GM19240 (cell line): ENCODE measurements around the gene SUCO.
"Not testable (repeated sequence)": the region's sequence is repeated elsewhere in the genome, so short reads cannot be mapped to it uniquely, and the experiment has no call there.

Source experiments
- DNase-seq: peaks from one replicate; pipeline ENCODE4 v3.0.0; 2011; ENCODE audit warnings: low spot score; ENCODE audit not compliant: insufficient read length

SUCO gene

DNA sequence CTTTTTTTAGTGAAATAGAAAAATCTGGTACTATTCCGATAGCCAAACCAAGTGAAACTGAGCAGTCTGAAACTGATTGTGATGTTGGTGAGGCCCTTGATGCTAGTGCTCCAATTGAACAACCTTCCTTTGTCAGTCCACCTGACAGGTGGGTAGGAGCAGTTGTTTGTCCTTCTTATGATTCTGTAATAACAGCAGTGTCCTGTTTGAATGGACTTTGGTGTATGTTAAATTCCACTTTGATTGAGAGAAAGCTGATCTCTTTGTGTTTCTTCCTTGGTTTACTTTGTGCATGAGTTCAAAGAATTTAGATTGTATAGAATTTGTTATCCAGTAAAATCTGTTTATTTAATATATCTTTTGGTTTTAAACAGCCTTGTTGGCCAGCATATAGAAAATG is 24.3 kb downstream of the SUCO start:
- no peak for DNase-seq

DNA sequence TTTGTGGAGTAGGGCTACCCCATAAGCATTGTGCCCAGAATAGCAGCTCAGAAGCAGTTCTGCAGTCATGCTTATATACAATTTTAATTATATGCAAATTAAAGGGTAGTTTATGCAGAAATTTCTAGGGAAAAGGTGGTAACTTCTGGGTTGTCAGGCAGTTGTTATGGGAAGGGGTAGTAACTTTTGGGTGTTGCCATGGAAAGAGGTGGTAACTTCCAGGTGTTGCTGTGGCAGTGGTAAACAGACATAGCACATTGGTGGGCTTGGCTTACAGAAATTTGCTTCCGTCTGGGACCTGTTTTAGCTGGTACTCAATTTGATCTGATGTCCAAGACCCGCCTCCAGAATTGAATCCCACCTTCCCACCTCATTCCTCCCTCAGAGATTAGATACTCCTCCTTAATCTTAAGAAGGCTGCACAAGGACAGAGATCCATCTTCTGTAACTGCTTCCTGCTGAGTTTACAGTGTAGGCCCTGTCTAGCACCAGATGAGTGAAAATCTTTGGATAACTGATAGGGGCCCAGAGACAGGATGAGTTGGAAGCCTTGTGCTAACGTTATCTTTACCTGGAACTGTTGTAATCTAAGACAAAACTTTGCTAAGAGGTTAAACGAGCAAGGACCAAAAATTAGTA is 26.7 kb downstream of the SUCO start:
- no peak for DNase-seq

DNA sequence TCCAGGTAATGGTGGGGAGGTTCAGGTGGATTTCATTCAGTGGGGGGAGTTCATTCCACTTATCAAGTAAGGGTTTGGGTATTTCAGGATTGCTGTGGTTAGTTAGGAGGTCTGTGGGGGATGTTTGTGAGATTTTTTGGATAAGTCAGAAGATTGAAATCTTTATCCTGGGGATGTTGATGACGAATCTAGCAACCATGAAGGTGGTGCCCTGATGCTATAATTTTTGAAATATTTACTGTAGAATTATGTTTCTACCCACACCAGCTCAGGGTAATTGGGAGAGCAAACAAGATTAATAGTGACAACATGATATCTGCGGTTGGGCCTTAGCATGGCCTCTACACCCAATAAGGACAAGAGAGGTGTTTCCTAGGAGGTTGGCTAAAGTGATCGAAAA is 28.3 kb downstream of the SUCO start:
- no peak for DNase-seq

- DNase-seq = no peak
Measured at GRCh38 chr1:172566196-172566997, 33.4 kb downstream of the SUCO start.

GRCh38 chr1:172567720-172568119 is 34.8 kb downstream of the SUCO start:
- DNase-seq = no peak

DNA sequence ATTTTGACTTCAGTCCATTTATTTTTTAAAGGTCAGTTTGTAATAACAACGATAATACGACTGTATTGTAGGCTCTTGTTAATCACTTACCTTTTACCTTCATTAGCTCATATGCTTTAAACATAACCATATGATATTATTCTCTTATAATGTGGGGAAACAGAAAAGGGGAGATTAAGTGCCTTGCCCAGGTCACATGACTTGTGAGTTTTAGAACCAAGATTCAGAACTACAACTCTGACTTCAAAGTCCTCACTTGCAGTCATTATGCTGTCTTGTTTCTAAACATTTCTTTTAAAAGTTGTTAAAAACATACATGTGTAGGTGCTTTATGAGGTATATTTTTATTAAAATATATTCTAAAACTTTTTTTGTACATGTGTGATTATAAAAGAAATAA is 41.1 kb downstream of the SUCO start:
- no peak for DNase-seq

GRCh38 chr1:172578586-172578985 is 45.6 kb downstream of the SUCO start:
- no peak for DNase-seq

DNA sequence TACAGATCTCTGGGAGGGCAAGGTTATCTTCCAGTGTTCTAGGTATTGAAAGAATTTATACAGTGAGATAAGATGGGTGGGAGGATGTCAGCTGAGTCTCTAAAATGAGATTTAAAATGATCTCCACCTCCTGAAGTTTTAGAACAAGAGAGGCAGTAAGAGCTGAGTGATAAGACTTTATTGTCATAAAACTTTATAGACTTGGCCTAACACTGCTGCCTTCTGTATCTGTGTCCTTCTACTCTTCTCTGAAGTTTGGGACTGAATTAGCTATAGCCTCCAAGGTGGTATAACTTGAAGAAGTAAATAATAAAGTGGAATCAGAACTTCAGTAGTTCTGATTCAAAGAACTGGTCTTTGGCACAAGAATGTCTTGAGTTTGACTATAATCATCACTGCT is 48.3 kb downstream of the SUCO start:
- no peak for DNase-seq

GRCh38 chr1:172581779-172582178 is 48.8 kb downstream of the SUCO start:
- DNase-seq = no peak

DNA sequence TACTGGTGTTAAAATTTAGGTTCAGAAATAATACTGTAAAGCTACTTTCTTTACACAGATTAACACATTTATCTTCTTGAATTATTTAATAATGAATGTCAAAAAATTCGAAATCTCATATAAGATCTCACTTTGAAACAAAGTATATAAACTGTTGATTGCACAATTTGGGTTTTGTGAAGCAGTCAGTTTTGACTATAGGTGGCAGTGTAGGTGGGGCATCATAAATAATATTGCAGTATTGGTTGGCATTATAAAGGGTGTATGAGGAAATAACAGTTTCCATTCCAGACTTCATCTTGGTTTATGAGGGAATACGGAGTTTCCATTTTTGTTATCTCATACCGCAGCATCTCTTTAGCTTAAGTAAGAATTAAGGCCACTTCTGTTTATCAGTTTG is 49.9 kb downstream of the SUCO start:
- DNase-seq = no peak

- no peak for DNase-seq
Measured at GRCh38 chr1:172585348-172585747, 52.4 kb downstream of the SUCO start.

DNA sequence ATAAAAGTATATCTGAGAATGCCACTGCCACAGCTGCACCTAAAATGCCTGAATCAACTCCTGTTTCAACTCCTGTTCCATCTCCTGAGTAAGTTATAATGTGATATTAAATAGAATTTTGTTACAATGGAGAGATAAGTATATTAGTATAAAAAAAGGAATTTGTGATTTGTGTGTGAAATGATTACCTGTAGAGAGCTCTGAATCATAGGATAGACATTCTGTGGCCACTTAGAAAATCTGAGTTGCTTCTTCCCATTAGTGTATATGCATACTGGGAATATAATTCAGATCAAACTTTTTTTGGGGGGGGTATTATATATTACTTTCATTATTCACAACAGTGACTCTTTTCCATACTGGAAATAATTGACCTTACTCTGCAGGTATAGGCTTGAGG is 52.9 kb downstream of the SUCO start:
- DNase-seq = no peak

GRCh38 chr1:172588296-172589291 is 55.6 kb downstream of the SUCO start:
- DNase-seq = no peak

DNA sequence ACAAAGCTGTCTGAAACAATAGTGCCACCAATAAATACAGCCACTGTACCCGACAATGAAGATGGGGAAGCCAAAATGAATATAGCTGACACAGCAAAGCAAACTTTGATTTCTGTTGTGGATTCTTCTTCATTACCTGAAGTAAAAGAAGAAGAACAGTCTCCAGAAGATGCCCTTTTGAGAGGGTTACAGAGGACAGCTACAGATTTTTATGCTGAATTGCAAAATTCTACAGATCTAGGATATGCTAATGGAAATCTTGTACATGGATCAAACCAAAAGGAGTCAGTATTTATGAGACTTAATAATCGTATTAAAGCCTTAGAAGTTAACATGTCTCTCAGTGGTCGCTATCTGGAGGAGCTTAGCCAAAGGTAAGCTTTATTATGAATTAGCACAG is 56.6 kb downstream of the SUCO start:
- no peak for DNase-seq

DNA sequence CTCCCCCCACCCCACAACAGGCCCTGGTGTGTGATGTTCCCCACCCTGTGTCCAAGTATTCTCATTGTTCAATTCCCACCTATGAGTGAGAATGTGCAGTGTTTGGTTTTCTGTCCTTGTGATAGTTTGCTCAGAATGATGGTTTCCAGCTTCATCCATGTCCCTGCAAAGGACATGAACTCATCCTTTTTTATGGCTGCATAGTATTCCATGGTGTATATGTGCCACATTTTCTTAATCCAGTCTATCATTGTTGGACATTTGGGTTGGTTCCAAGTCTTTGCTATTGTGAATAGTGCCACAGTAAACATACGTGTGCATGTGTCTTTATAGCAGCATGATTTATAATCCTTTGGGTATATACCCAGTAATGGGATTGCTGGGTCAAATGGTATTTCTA is 58.5 kb downstream of the SUCO start:
- DNase-seq = not testable (repeated sequence)

GRCh38 chr1:172595066-172595465 is 62.1 kb downstream of the SUCO start:
- DNase-seq = not testable (repeated sequence)

GRCh38 chr1:172596782-172597181 is 63.8 kb downstream of the SUCO start:
- not testable (repeated sequence) for DNase-seq

DNA sequence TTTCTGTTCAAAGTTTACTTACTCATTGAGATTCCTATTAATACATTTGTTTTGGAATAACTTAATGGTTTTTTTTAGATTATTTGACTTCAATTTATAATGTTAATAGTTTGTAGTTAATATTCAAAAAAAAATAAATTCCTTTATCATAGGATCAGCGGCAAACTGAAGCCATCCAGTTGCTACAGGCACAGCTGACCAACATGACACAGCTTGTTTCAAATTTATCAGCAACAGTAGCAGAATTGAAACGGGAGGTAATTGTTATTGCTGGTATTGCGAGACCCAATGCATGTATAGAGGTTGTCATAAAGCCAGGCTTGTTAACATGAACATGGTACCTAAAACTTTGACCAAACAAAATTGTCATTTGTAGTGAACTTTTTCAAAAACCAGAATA is 67.0 kb downstream of the SUCO start:
- no peak for DNase-seq

DNA sequence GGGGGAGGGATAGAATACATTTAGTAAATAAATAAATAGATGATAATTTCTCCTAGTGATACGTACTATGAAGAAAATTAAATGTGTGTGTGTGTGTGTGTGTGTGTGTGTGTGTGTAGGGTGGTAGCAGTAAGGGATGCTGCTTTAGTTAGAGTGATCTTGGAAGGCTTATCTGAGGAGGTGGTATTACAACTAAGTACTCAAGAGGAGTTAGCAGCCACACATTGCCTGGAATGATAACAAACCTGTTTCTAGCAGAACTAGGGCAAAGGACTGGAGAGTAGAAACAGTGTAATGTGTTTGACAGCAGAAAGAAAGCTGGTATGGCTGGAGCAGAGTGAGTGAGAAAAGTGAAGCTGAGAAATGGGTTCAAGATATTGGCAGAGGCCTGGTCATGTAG is 67.7 kb downstream of the SUCO start:
- DNase-seq = no peak

GRCh38 chr1:172601046-172601630 is 68.2 kb downstream of the SUCO start:
- no peak for DNase-seq

DNA sequence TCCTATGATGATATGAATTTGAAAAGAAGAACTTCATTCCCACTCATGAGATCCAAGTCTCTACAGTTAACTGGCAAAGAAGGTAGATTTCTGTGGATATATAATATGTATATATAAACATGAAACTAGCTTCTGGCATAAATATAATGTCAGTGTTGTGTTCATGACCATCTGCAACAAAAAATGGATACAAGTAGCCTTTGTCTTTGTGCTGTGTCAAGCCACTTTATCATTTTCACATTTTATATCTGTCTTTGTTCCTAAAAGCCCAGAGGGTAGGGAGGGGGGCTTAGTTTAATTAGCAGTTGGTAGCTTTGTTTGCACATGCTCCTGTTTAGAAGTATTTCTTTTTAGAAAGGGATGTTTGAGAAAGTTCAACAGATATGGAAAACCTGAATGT is 69.8 kb downstream of the SUCO start:
- DNase-seq = no peak

GRCh38 chr1:172603816-172604215 is 70.9 kb downstream of the SUCO start:
- no peak for DNase-seq
